KMS-11 (cell line): ENCODE data around the gene HTR4.

Experiments used
- H2AFZ ChIP-seq: fragments of 200-600 bp; sonication (generic); 2 replicates; pipeline ENCODE4 v1.6.1; 2016; ENCODE audit warnings: antibody characterized with exemption, mixed run types, low read depth
- H3K27ac ChIP-seq: fragments of 200-600 bp; sonication (generic); 2 replicates; pipeline ENCODE4 v1.6.1; 2016; ENCODE audit warnings: mild to moderate bottlenecking, mixed run types
- H3K27me3 ChIP-seq: fragments of 200-600 bp; sonication (generic); 2 replicates; pipeline ENCODE4 v1.6.1; 2017; ENCODE audit warnings: mild to moderate bottlenecking, low read depth, mixed run types, moderate library complexity; ENCODE audit not compliant: insufficient read depth
- H3K36me3 ChIP-seq: fragments of 200-600 bp; sonication (generic); 2 replicates; pipeline ENCODE4 v1.6.1; 2017; ENCODE audit warnings: mild to moderate bottlenecking, mixed run types; ENCODE audit not compliant: insufficient read depth
- H3K4me1 ChIP-seq: fragments of 200-600 bp; sonication (generic); 2 replicates; pipeline ENCODE4 v1.6.1; 2016; ENCODE audit warnings: mild to moderate bottlenecking, low read depth, mixed run types; ENCODE audit not compliant: poor library complexity, severe bottlenecking
- H3K4me2 ChIP-seq: fragments of 200-600 bp; sonication (generic); 2 replicates; pipeline ENCODE4 v1.7.0; 2016; ENCODE audit warnings: mild to moderate bottlenecking, mixed run types
- H3K4me3 ChIP-seq: fragments of 200-600 bp; sonication (generic); IDR thresholded peaks from 2 replicates; pipeline ENCODE4 v1.6.1; 2017; ENCODE audit warnings: low read depth, low read length, mixed read lengths; ENCODE audit not compliant: insufficient read depth
- H3K79me2 ChIP-seq: fragments of 200-600 bp; sonication (generic); 2 replicates; pipeline ENCODE4 v1.6.1; 2016; ENCODE audit warnings: low read depth, mixed run types; ENCODE audit not compliant: insufficient read depth
- H3K9ac ChIP-seq: fragments of 200-600 bp; sonication (generic); 2 replicates; pipeline ENCODE4 v1.6.1; 2016; ENCODE audit warnings: mild to moderate bottlenecking, mixed run types
- H4K20me1 ChIP-seq: fragments of 200-600 bp; sonication (generic); 2 replicates; pipeline ENCODE4 v1.6.1; 2016; ENCODE audit warnings: mild to moderate bottlenecking, mixed run types; ENCODE audit not compliant: insufficient read depth
- CTCF ChIP-seq: fragments of 200-600 bp; sonication (generic); conservative IDR thresholded peaks from 2 replicates; pipeline ENCODE4 v1.6.1; 2017; ENCODE audit warnings: low read depth, mild to moderate bottlenecking, antibody characterized with exemption, low read length, moderate library complexity, mixed read lengths

The HTR4 gene

DNA sequence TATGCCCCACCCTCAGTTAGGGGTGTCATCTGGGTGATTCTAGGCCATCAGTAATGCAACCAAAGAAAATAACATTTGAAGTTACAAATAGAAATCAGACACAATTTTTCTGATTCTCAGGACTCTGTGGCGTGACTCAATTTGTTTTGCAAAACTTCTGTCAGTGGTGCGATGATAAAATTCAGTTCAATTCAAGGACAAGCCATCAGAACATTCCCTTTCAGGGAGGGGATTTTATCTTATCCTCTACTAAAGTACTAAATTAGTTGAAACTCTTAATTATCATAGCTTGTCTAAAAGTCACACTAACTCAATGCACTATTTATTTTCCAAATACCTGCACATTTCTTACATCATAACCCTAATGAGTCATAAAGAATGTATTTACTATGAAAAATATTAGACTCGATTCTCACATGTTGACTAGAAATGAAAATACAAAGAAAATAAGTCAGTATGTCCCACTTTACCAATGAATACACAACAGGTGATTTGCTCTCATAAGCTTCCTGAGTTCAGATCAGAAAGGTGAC, 28.2 kb downstream of the HTR4 start:
- no peak overlapping the region for H3K4me2 ChIP-seq
- no peak overlapping the region for H2AFZ ChIP-seq
- H4K20me1 ChIP-seq: no peaks in the 10 kb centered on the region
- H3K27me3 ChIP-seq: no peaks in the 10 kb centered on the region
- H3K4me3 ChIP-seq: no peak overlapping the region
- H3K27ac ChIP-seq: no peak overlapping the region
- H3K4me1 ChIP-seq: no peaks in the 10 kb centered on the region
- H3K9ac ChIP-seq: no peak overlapping the region
- H3K79me2 ChIP-seq: no peaks in the 10 kb centered on the region
- TF ChIP-seq CTCF: no peak
- H3K36me3 ChIP-seq: no peaks in the 10 kb centered on the region

GRCh38 chr5:148625250-148625649, 29.1 kb downstream of the HTR4 start:
- Histone ChIP-seq H3K79me2 (no peaks in the 10 kb centered on the region), H3K4me2 (no peak overlapping the region), H3K36me3 (no peaks in the 10 kb centered on the region), H3K4me3 (no peak overlapping the region), H2AFZ (no peak overlapping the region), H4K20me1 (no peaks in the 10 kb centered on the region), H3K4me1 (no peaks in the 10 kb centered on the region), H3K27me3 (no peaks in the 10 kb centered on the region), H3K9ac (no peak overlapping the region), H3K27ac (no peak overlapping the region)
- TF ChIP-seq CTCF: no peak

DNA sequence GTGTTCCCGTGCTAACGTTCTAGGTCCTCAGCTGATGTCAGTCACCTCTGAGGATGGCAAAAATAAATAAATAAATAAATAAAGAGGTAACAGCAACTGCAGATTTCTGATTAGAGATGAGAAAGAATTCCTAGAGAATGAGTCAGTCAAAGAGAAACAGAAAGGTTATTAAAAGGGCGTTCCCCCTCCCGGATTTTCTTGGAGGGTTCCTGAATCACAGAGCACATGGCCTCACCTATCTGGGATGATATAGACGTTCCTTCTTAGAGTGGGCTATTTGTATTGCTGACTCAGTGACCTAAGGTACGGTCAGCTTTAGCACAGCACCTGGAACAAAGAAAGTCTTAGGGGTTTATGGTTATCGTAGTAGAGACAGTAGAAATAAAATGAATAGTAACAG, 30.6 kb downstream of the HTR4 start:
- Histone ChIP-seq H4K20me1 (no peaks in the 10 kb centered on the region), H3K27ac (no peak overlapping the region), H3K79me2 (no peaks in the 10 kb centered on the region), H2AFZ (no peak overlapping the region), H3K36me3 (no peaks in the 10 kb centered on the region), H3K27me3 (no peaks in the 10 kb centered on the region), H3K9ac (no peak overlapping the region), H3K4me3 (no peak overlapping the region), H3K4me2 (no peak overlapping the region), H3K4me1 (no peaks in the 10 kb centered on the region)
- no peak for TF ChIP-seq CTCF

GRCh38 chr5:148623101-148623500, 31.2 kb downstream of the HTR4 start:
- TF ChIP-seq CTCF: no peak
- no peak overlapping the region for H3K27ac ChIP-seq
- H2AFZ ChIP-seq: no peak overlapping the region
- H3K4me3 ChIP-seq: no peak overlapping the region
- no peaks in the 10 kb centered on the region for H3K27me3 ChIP-seq
- no peak overlapping the region for H3K4me2 ChIP-seq
- no peak overlapping the region for H3K9ac ChIP-seq
- no peaks in the 10 kb centered on the region for H4K20me1 ChIP-seq
- H3K4me1 ChIP-seq: no peaks in the 10 kb centered on the region
- no peaks in the 10 kb centered on the region for H3K79me2 ChIP-seq
- H3K36me3 ChIP-seq: no peaks in the 10 kb centered on the region

- Histone ChIP-seq H3K27ac (no peak overlapping the region), H4K20me1 (no peaks in the 10 kb centered on the region)
Measured at GRCh38 chr5:148620696-148621095, 33.6 kb downstream of the HTR4 start.

More at GRCh38 chr5:148620696-148621095, 33.6 kb downstream of the HTR4 start:
- H3K27me3 ChIP-seq: no peaks in the 10 kb centered on the region
- H3K4me2 ChIP-seq: no peak overlapping the region
- no peaks in the 10 kb centered on the region for H3K79me2 ChIP-seq
- TF ChIP-seq CTCF: no peak
- H3K36me3 ChIP-seq: no peaks in the 10 kb centered on the region
- H3K4me3 ChIP-seq: no peak overlapping the region
- H3K9ac ChIP-seq: no peak overlapping the region
- no peaks in the 10 kb centered on the region for H3K4me1 ChIP-seq
- no peak overlapping the region for H2AFZ ChIP-seq
